Activated CD8-positive, alpha-beta memory T cell treated with anti-CD3 and anti-CD28 coated beads for 48 hours (primary cell): ENCODE measurements around the gene RNASEH2A.
"Not testable (repeated sequence)": the region's sequence is repeated elsewhere in the genome, so short reads cannot be mapped to it uniquely, and the experiment has no call there.

Experiments used
- DNase-seq, 3 experiments: peaks; one replicate each; pipeline ENCODE4 v3.0.0-alpha.2; 2020; ENCODE audit warnings: low read depth in 2 of 3, low spot score in 2 of 3

Gene RNASEH2A

DNA sequence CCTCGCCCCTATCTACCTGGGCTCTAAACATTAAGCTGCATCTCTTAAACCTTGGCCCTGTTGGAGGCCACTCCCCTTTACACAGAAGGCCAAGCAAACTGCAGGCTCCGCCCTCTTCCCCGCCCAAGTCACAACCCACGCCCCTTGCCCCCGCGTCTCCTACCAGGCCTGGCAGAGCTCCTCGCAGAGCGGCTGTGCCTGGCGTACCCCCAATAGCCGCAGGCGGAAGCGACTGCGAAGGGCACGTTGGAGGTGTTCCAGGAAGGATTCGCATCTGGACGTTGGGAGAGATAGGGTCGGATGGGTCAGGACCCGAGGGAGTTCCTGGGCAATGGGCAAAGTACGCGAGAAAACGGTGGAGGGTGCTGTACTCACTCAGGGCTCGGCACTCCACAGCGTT, 22.1 kb downstream of the RNASEH2A start:
- no peak for DNase-seq

DNA sequence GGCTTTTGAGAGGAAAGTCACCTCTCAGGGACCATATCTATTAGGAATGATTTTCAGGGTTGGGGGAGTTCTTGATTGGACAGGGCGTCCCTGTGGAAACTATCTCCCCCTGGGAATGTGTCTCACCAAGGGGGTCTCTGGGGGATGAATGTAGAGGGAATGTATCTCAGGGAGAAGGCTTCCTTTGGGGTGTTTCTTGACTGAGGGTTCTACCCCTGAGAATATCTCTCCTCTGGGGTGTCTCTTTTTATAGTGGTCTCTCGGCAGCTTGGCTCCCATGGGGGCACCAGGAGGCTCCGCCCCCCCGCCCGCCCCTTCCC, 27.0 kb downstream of the RNASEH2A start:
- DNase-seq = no peak

DNA sequence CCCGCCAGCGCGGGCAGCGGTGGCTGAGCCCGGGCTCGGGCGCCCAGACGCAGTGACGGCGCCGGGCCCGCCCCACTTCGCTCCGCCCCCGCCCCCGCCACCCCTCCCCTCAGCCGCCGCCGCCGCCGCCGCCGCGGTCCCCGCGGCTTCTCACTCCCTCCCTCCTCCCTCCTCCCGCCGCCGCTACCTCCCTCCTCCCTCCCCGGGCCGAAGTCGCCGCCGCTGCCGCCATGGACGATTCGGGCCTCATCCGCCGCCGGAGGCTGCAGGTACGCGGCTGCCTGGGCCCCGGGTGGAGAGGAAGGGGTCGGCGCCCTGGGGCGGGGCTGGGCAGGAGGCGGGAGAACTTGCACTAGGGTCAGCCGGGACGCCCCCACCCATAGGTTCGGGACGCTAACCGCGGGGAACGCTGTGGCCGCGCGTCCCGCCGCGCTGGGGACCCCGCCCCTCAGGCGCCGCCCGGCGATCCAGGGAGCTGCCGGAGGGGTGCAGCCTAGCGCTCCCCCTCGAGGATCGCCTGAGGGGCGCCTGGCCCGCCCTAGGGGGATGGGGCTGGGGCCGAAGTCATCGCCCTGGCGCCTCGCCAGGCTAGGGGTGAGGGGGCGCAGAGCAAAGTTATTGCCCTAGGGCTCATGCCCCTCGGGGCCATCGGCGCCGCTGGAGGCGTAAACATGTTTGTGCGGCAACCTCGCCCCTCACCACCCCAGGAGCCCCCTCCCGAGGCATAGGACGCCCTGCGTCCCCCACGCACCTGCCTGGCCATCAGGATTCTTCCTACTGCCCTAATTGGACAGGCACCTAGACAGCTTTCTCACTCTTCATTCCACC, 27.6 kb downstream of the RNASEH2A start:
- DNase-seq = no peak

DNA sequence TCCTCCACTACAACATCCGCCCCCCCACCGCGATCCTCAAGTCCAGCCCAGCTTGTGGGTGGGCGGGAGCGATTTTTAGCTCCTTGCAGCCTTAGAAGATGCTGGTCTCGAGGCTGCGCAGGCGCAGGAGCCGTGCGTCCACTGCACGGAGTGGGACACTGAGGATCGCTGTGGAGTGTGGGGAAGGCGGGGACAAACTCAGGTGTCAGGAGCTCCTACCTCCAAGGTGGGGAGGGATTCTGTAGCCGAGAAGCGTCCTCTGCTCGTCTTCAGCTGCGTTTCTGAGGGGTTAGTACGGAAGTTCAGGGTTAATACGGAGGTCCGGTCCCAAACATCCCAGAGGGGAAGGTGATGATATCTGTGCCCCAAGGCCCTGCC, 28.2 kb downstream of the RNASEH2A start, which contains the start of gene RTBDN:
Gene RTBDN, minus strand, starts transcription at position 14 of the 378 bp plus-strand sequence. CDS start 4,600 bp downstream, outside the sequence.
- DNase-seq = no peak

DNA sequence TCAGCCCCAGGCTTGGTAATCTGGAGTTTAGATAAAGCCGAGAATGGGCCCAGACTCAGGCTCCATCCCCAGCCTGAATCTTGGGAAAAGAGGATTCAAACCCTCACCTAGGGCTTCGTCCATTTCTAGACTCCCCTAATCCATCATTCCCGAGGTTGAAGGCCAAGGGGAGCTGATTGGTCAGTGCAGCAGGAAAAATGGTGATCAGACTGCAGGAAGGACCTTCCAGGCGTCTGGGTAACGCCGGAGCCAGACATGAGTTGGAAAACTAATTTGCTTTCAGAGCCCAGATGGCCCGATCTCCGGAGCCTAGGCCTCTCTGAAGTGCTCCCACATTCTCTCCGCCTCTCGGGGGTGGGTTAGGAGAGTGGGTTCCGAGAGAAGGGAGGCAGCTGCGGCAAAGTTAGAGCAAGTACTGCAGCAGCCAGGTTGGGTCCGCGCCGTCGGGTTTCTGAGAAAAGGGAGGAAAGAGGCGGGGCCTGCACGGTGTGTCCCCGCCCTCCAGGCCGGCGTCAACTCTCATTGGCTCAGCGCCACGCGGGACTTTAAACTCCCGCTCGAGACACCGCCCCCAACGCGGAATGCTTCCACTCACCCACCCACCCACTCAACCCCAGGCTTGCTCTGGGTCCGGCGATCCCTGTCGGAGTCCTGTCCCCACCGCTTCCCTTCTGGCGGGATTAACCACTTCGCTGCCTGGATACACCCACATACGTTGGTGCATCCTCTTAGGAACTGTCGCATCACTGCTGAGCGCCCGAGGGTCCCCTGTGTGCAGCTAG, 28.8 kb downstream of the RNASEH2A start:
- no peak for DNase-seq

DNA sequence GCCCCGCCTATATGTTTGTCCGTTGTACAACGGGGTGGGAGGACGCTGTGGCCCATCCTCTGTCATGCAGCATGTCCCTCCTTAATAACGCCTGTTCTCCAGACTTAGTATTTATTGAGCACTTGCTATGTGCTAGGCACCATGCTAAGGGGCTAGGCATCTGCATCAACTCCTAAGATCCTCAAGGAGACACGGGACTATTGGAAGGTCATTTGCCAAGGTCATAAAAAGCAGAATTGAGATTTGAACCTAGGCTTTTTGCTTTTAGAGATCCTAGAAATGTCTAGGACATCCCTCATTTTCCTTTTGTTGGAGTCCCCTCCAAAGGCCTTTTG, 30.1 kb downstream of the RNASEH2A start:
- no peak for DNase-seq

DNA sequence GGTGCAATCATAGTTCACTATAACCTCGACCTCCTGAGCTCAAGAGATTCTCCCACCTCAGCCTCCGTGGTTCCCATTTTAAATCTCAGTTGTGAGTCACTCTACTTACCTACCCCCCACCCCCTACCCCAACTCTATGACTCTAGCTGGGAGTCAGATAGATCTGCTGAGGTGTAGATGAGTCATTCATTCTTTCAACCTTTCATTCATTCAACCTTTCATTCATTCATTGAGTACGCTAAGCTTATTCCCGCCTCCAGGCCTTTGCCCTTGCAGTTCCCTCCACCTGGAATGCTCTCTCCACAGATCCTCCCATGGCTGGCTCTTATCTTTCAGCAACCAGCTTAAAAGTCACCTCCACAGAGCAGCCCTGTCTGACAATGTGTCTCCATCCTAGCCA, 30.8 kb downstream of the RNASEH2A start:
- DNase-seq = no peak

DNA sequence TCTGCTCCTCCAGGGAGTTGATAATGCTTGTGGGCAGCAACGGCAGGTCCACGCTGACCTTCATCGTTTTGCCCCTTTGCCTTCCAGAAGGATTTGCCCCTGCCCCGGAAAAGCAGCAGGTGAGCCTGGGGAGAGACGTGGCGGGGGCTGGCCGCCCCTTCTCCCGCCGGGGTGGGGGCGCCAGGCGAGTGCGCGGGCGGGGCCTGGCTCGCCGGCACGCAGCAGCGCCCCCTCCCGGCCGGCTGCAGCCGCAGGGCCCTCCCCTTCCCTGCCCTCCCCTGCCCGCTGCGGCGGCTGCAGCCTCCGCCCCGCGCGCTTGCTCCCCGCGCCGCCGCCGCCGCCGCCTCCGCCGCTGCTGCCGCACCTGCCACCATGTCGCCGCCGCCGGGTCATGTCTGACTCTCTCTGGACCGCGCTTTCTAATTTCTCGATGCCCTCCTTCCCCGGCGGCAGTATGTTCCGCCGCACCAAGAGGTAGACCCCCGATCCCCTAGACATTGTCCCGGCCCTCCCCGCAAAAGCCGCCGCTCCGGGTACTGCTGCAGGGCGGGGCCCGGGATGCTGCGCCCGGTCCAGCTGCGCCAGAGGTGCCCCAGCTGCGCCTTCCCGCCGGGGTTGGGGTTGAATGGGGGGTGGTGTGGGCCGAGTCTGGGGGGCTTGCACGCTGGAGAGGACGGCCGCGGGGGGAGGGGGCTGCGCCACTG, 31.9 kb downstream of the RNASEH2A start, which contains the start of gene MAST1:
Gene MAST1, plus strand, starts transcription at position 334 of the 704 bp plus-strand sequence. Its CDS starts 58 bp downstream, at position 392.
- no peak for DNase-seq

DNA sequence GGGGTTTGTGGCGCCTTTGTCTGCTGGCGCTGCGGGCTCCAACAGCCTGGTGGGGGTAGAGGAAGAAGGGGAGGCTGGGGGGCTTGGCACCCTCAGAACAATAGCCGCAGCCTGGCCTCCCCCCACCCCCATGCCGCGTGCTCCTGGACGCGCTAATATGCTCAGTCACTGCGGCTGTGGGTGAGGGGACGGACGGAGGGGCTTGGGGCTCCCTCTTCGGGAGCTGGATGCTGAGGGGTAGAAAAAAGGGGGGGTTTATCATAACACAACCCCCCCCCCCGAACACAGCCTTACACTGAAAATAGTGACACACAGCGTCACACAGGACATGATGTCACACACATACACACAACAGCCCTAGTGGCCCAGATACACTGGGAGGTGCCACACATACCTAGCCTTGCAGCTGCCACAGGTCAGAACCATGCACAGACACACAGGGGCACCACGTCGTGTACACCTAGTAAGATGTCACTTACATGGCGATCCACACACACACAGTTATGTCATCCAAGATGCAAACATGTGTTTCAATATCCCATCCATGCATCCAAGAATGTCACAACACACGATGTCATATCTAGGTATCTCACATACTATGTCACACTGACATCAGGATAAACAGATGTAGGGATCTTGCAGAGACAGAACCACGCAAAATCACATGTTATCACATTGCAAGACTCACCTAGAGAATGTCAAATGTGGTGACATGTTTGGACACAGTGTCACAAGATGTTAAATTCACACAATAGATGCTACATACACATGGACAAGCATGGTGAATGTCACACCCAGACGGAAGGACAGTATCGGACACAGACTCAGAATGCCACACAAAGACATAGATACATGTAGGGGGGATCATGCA, 32.7 kb downstream of the RNASEH2A start:
- DNase-seq = no peak

DNA sequence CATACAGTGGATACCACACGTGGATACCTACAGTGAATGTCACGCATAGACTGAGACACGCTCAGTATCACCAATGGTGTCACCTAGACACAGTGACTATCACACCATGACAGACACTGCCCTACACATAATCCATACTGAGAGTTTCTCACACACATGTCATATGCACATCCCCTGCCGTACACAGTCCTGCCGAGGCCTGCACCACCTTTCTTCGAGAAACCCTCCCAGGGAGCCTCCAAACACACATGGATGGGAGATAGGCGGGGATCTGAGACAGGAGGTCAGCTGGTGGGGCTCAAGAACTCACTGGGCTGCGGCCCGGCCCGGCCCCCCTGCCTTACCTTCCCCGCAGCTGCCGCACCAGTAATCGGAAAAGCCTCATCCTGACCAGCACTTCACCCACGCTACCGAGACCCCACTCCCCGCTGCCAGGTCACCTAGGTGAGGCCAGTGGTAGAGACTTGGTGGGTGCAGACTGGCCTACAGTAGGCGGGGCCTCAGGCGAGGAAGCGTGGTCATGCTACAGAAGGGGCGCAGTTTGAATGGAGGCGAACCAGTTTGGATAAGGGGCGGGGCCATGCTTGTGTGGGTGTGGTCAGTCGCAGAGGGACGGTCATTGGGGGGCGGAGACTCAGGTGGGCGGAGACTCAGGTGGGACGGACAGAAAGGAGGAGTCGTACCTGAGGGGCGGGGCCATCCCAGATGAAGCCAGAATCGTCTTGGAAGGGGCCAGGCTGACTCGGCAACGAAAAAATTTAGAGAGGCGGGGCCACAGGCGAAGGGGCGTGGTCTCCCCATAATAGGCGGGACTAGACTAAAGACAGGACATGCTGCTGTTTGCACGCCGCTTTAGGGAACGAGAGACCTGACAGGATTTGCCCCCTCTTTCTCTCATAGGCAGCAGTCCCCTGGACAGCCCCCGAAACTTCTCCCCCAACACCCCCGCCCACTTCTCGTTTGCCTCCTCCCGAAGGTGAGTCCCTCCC, 34.0 kb downstream of the RNASEH2A start:
- peak in 1 of 3 experiments; percentile 45 for DNase-seq

DNA sequence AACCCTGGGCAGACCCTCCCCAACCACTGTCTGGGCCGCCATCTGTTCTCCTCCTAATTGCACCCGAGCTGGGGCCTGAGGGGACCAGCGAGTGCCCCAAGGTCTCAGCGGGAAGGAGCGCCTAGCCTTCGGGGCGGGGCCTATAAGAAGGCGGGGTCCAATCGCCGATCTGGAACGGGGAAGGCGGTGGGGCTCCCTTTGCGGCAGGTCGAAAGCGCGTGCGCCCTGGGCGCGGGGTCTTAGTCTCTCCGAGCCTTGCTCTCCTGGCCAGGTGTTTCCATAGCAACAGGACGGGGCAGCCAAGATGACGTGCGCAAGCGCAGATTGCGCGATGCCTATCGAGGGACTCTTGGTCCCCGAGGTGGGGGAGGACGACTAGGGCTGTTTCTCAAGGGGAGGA, 34.7 kb downstream of the RNASEH2A start:
- DNase-seq = no peak

DNA sequence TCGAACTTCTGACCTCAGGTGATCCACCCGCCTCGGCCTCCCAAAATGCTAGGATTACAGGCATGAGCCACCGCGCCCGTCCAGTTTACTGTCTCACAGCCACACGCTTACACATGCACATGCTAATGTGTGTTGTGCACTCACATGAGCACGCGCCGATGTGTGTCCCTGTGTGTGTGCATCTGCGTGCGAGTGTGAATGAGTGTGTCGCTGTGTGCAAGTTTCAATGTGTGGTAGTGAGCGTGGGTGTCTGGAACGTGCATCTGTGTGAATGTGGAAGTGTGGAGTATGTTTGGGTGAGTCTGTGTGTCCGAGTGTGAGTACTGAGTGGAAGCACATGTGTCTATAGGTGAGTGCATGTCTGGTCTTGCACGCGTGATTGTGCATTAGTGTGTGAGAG, 36.1 kb downstream of the RNASEH2A start:
- DNase-seq = no peak

DNA sequence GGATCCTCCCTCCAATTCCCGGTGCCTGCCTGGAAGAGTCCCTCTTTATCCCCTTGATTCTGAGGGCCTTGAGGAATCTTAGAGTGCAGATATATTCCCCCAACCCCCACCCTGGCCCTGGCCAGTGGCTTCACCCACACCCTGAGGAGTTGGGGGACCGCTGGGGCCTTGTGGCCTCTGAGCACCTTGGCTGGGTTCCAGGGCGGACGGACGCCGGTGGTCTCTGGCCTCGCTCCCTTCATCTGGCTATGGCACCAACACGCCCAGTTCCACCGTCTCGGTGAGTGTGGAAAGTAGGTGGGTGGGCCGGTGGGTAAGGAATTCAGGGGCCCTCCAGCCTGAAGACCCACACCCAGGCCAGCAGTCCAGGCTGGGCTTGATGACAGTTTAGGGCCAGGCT, 36.9 kb downstream of the RNASEH2A start:
- DNase-seq = no peak

DNA sequence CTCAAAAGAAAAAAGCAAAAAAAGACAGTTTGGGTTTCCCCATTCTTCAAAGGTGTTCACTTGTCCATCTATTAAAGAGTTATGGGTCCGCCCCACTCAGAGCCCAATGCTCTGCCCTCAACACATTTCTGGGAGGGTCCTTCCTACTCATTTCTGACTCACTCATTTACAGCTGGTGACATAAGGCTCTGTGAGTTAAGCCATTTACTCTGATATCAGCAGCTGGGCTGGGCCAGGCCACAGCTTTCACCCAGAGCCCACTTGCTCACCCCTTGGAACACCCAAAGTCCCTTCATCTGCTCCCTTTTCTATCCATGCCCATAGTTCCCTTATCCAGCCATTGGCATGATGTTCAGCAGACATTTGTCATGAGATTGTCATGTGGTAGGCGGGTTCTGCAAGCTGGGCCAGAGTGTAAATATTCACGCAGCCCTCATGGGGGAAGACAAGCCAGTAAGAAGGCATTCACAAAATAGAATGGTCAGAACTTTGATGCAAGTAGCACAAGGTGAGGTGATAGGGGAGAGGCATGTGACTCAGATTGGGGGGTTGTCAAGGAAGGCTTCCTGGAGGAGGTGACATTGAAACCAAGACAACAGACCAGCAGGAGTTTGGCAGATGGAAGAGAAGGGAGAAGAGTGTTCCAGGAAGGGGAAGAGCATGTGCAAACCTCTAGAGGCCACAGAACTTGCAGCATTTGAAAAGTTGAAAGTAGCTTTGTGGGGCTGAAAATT, 37.8 kb downstream of the RNASEH2A start:
- DNase-seq = no peak

DNA sequence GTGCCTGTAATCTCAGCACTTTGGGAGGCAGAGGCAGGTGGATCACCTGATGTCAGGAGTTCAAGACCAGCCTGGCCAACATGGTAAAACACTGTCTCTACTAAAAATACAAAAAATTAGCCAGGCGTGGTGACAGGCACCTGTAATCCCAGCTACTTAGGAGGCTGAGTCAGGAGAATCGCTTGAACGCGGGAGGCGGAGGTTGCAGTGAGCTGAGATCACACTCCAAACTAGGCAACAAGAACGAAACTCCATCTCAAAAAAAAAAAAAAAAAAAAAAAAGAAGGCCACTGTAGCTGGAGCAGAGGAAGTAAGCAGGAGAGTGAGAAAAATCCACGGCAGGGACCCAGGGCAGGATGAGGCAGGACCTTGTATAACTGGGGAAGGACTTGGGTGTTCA, 40.2 kb downstream of the RNASEH2A start:
- not testable (repeated sequence) for DNase-seq

DNA sequence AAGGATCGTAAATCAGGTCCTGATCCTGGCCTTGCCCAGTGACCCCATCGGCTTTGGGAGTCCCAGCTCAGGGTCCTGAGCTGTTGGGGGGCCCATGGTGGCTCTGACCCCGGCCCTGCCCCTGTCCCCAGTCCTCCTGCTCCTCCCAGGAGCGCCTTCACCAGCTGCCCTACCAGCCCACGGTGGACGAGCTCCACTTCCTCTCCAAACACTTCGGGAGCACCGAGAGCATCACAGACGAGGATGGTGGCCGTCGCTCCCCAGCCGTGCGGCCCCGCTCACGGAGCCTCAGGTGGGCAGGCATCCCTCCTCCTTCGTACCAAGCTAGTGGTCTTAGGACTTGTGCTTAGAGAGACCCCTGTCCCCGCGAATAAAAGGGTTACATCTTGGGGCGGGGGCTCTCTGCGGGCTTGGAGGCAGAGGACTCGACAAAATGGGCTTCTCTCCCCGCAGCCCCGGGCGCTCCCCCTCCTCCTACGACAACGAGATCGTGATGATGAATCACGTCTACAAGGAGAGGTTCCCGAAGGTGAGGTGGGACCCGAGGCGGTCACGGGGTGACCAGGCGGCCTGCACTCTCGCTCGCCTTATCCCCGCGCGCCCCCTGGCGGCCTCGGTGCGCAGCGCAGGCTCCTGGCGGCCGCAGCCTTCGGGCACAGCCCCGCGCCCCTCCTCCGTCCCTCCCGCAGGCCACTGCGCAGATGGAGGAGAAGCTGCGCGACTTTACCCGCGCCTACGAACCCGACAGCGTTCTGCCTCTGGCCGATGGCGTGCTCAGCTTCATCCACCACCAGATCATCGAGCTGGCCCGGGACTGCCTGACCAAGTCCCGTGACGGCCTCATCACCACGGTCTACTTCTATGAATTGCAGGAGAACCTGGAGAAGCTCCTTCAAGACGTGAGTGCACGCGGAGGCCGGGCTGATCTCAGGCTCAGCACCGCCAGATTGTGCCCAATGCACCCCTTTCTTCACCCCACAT, 41.1 kb downstream of the RNASEH2A start:
- peak; percentile 74 to 96 (median 89) for DNase-seq

DNA sequence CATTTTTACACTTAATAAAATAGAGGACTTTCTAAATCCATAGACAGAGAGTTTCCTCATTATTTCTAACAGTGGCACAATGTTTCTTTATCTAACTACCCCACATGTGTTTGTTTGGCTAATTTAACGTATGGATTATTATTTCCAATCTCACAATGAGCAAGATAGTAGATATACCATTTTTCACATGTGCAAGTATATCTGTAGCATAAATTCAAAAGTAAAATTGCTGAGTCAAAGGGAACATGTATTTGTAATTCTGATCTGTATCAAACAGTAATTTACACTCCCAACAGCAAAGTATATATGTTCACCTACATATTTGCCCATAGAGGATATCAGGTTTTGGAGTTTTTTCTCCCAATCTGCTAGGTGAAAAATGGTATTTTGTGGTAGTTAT, 50.3 kb downstream of the RNASEH2A start:
- DNase-seq = no peak
